ENCODE data around the gene DDX6.
"Not testable (repeated sequence)": the region's sequence is repeated elsewhere in the genome, so short reads cannot be mapped to it uniquely, and the experiment has no call there.

Gene DDX6

GRCh38 chr11:118768690-118769089 is 22.3 kb downstream of the DDX6 start:
- Histone ChIP-seq H3K36me3 (replicated peaks) (peaks cover 42% of the 10 kb centered on the region), H3K4me3 (ENCODE audit: low read depth, low read length) (no peak overlapping the region), H3K27me3 (replicated peaks) (no peaks in the 10 kb centered on the region), H3K27ac (no peak overlapping the region)
- in situ Hi-C loops (cut with HindIII; ENCODE audit: low pct_ligation_motif_present, low sequenced_read_pairs) = no loop called here
- no peak for TF ChIP-seq CTCF (IDR thresholded peaks at IDR 0.05; ENCODE audit: low read depth, low read length, missing control alignments)
- DNase-seq = no peak

- Histone ChIP-seq H3K27me3 (replicated peaks) (no peaks in the 10 kb centered on the region), H3K27ac (no peak overlapping the region), H3K36me3 (replicated peaks) (peaks cover 54% of the 10 kb centered on the region), H3K4me3 (ENCODE audit: low read depth, low read length) (no peak overlapping the region)
- no peak for TF ChIP-seq CTCF (IDR thresholded peaks at IDR 0.05; ENCODE audit: low read depth, low read length, missing control alignments)
- in situ Hi-C loops (cut with HindIII; ENCODE audit: low pct_ligation_motif_present, low sequenced_read_pairs) = no loop called here
- no peak for DNase-seq
Observed at GRCh38 chr11:118766035-118766434, 24.9 kb downstream of the DDX6 start.

- H3K27me3 ChIP-seq (replicated peaks); H3K27ac ChIP-seq; H3K4me3 ChIP-seq (ENCODE audit: low read depth, low read length); in situ Hi-C loops (cut with HindIII; ENCODE audit: low pct_ligation_motif_present, low sequenced_read_pairs); DNase-seq: not testable (repeated sequence)
- H3K36me3 ChIP-seq (replicated peaks) = peaks cover 61% of the 10 kb centered on the region
Observed at GRCh38 chr11:118765095-118765691, 25.8 kb downstream of the DDX6 start.

- Histone ChIP-seq H3K36me3 (replicated peaks) (peaks cover 71% of the 10 kb centered on the region), H3K4me3 (ENCODE audit: low read depth, low read length) (no peak overlapping the region), H3K27me3 (replicated peaks) (no peaks in the 10 kb centered on the region), H3K27ac (no peak overlapping the region)
- TF ChIP-seq CTCF (IDR thresholded peaks at IDR 0.05; ENCODE audit: low read depth, low read length, missing control alignments) = no peak
- no peak for DNase-seq
- in situ Hi-C loops (cut with HindIII; ENCODE audit: low pct_ligation_motif_present, low sequenced_read_pairs) = no loop called here
Observed at GRCh38 chr11:118763041-118763440, 27.9 kb downstream of the DDX6 start.

- DNase-seq; H3K27ac ChIP-seq; H3K4me3 ChIP-seq (ENCODE audit: low read depth, low read length); H3K27me3 ChIP-seq (replicated peaks); in situ Hi-C loops (cut with HindIII; ENCODE audit: low pct_ligation_motif_present, low sequenced_read_pairs): not testable (repeated sequence)
- H3K36me3 ChIP-seq (replicated peaks) = peaks cover 79% of the 10 kb centered on the region
Observed at GRCh38 chr11:118761981-118762380, 29.0 kb downstream of the DDX6 start.

GRCh38 chr11:118757876-118758399 is 33.0 kb downstream of the DDX6 start:
- H3K36me3 ChIP-seq (replicated peaks) = peaks cover 79% of the 10 kb centered on the region
- no peak overlapping the region for H3K27ac ChIP-seq
- in situ Hi-C loops (cut with HindIII; ENCODE audit: low pct_ligation_motif_present, low sequenced_read_pairs) = no loop called here

More at GRCh38 chr11:118757876-118758399, 33.0 kb downstream of the DDX6 start:
- Histone ChIP-seq H3K27me3 (replicated peaks) (no peaks in the 10 kb centered on the region), H3K4me3 (ENCODE audit: low read depth, low read length) (no peak overlapping the region)
- TF ChIP-seq CTCF (IDR thresholded peaks at IDR 0.05; ENCODE audit: low read depth, low read length, missing control alignments) = no peak
- no peak for DNase-seq
